Smooth muscle cell (in vitro differentiated cells): ENCODE measurements around the gene CCDC157. TPM values are rescaled to one million over a fixed set of nuclear protein-coding genes. Genes with fewer than 3 reads are reported as not detected.

Experiments
- DNase-seq: peaks from one replicate; lab custom pipeline; 2025; ENCODE audit not compliant: unreplicated experiment; lab: John Stamatoyannopoulos, UW
- H2AFZ ChIP-seq: fragments of 200-600 bp; sonication (generic); 2 replicates; pipeline ENCODE4 v1.6.0; 2016; ENCODE audit warnings: antibody characterized with exemption, low read depth, mild to moderate bottlenecking
- H3F3A ChIP-seq: fragments of 200-600 bp; sonication (generic); 2 replicates; pipeline ENCODE4 v1.6.0; 2017; ENCODE audit warnings: antibody characterized with exemption, low read depth
- H3K27ac ChIP-seq: fragments of 200-600 bp; sonication (generic); 2 replicates; pipeline ENCODE4 v1.5.1; 2016; ENCODE audit warnings: low read depth, mild to moderate bottlenecking
- H3K27me3 ChIP-seq: fragments of 200-600 bp; sonication (generic); 2 replicates; pipeline ENCODE4 v1.6.1; 2016; ENCODE audit warnings: low read depth, mild to moderate bottlenecking
- H3K36me3 ChIP-seq: fragments of 200-600 bp; sonication (generic); 2 replicates; pipeline ENCODE4 v1.5.1; 2016; ENCODE audit warnings: low read depth
- H3K4me1 ChIP-seq: fragments of 200-600 bp; sonication (generic); 2 replicates; pipeline ENCODE4 v1.5.1; 2016; ENCODE audit warnings: low read depth
- H3K4me2 ChIP-seq: fragments of 200-600 bp; sonication (generic); 2 replicates; pipeline ENCODE4 v1.6.0; 2016; ENCODE audit warnings: mild to moderate bottlenecking
- H3K4me3 ChIP-seq: fragments of 200-600 bp; sonication (generic); 2 replicates; pipeline ENCODE4 v1.5.1; 2016; ENCODE audit warnings: mild to moderate bottlenecking
- H3K79me2 ChIP-seq: fragments of 200-600 bp; sonication (generic); 2 replicates; pipeline ENCODE4 v1.6.0; 2016; ENCODE audit warnings: low read depth, mild to moderate bottlenecking
- H3K9ac ChIP-seq: fragments of 200-600 bp; sonication (generic); 2 replicates; pipeline ENCODE4 v1.6.0; 2016; ENCODE audit warnings: low read depth
- H3K9me3 ChIP-seq: fragments of 200-600 bp; sonication (generic); replicated peaks from 2 replicates; pipeline ENCODE4 v1.5.1; 2016; ENCODE audit warnings: low read depth
- H4K20me1 ChIP-seq: fragments of 200-600 bp; sonication (generic); 2 replicates; pipeline ENCODE4 v1.6.0; 2016; ENCODE audit warnings: low read depth
- CTCF ChIP-seq: fragments of 200-600 bp; sonication (generic); IDR thresholded peaks from 2 replicates; pipeline ENCODE4 v1.5.1; 2017; ENCODE audit warnings: borderline replicate concordance, mild to moderate bottlenecking, antibody characterized with exemption; ENCODE audit not compliant: insufficient read depth, poor library complexity, severe bottlenecking
- WGBS: methylation state at CpG from one replicate; pipeline ENCODE4 v1.1.7; 2016; ENCODE audit warnings: low lambda C conversion rate; 5-methylcytosine and 5-hydroxymethylcytosine counted together
- polyA plus RNA-seq: library from polyadenylated mRNA; unstranded; fragments of >200 nt; fragmentation: Nextera tagmentation; extraction: Ambion mirVana; gene quantifications from 2 replicates; pipeline ENCODE4 v1.2.1, GENCODE V29; 2016
- total RNA-seq: library from RNA; depleted of rRNA; stranded (reverse); fragments of >200 nt; gene quantifications from 2 replicates; pipeline ENCODE4 v1.2.3, GENCODE V29; 2014

The CCDC157 gene
- total and polyA plus RNA-seq, 2 experiments from 2014 or later, result 2.5 to 4.8 TPM

GRCh38 chr22:30371321-30371720, 14.5 kb downstream of the CCDC157 start:
- peaks cover 4% of the 10 kb centered on the region for H4K20me1 ChIP-seq
- no peaks in the 10 kb centered on the region for H3K27me3 ChIP-seq
- TF ChIP-seq CTCF, result no peak
- no peak overlapping the region for H2AFZ ChIP-seq
- no peaks in the 10 kb centered on the region for H3F3A ChIP-seq
- H3K4me2 ChIP-seq, result no peak overlapping the region
- no peaks in the 10 kb centered on the region for H3K4me1 ChIP-seq
- DNase-seq, result no peak
- no peaks in the 10 kb centered on the region for H3K79me2 ChIP-seq
- no peak overlapping the region for H3K4me3 ChIP-seq
- no peaks in the 10 kb centered on the region for H3K9me3 ChIP-seq
- over 99% methylated on average over 9 of the region's 9 CpGs for WGBS
- H3K27ac ChIP-seq, result no peak overlapping the region
- H3K36me3 ChIP-seq, result no peaks in the 10 kb centered on the region
- no peak overlapping the region for H3K9ac ChIP-seq

GRCh38 chr22:30371981-30372380, 15.2 kb downstream of the CCDC157 start:
- no peaks in the 10 kb centered on the region for H3K79me2 ChIP-seq
- H3K9ac ChIP-seq, result no peak overlapping the region
- WGBS, result 93% methylated on average over 13 of the region's 13 CpGs
- no peaks in the 10 kb centered on the region for H3K4me1 ChIP-seq
- H3K36me3 ChIP-seq, result no peaks in the 10 kb centered on the region
- H4K20me1 ChIP-seq, result peaks cover 4% of the 10 kb centered on the region
- H3K27me3 ChIP-seq, result no peaks in the 10 kb centered on the region
- no peaks in the 10 kb centered on the region for H3K9me3 ChIP-seq
- DNase-seq, result no peak
- no peak overlapping the region for H3K27ac ChIP-seq
- H2AFZ ChIP-seq, result no peak overlapping the region
- H3K4me3 ChIP-seq, result no peak overlapping the region
- no peaks in the 10 kb centered on the region for H3F3A ChIP-seq
- no peak overlapping the region for H3K4me2 ChIP-seq
- no peak for TF ChIP-seq CTCF

GRCh38 chr22:30372915-30373314, 16.1 kb downstream of the CCDC157 start:
- 92% methylated on average over 8 of the region's 8 CpGs for WGBS
- Histone ChIP-seq H4K20me1 (peaks cover 4% of the 10 kb centered on the region), H3K9me3 (no peaks in the 10 kb centered on the region), H3K27ac (no peak overlapping the region), H3K4me2 (no peak overlapping the region), H3K4me3 (no peak overlapping the region), H2AFZ (no peak overlapping the region), H3F3A (no peaks in the 10 kb centered on the region), H3K4me1 (no peaks in the 10 kb centered on the region), H3K36me3 (no peaks in the 10 kb centered on the region), H3K27me3 (no peaks in the 10 kb centered on the region), H3K9ac (no peak overlapping the region), H3K79me2 (no peaks in the 10 kb centered on the region)
- DNase-seq, result no peak
- TF ChIP-seq CTCF, result no peak
